Sigmoid colon (tissue), 4 donors: ENCODE data around the gene FUNDC2.
A peak's percentile ranks its signal among the peaks of the same experiment; 100 is the strongest.

ENCODE experiments used
- EP300 ChIP-seq, 4 donors: sonication (generic); formaldehyde crosslinking; IDR thresholded peaks; one replicate each; pipeline ENCODE4 v1.6.1; 2017; ENCODE audit warnings: antibody characterized with exemption in 4 of 4
- POLR2A ChIP-seq, 2 donors: fragments of 450-650 bp; IDR thresholded peaks; one replicate each; pipeline ENCODE4 v1.6.1; 2016; ENCODE audit warnings: antibody characterized with exemption in 2 of 2, mild to moderate bottlenecking in 2 of 2, moderate library complexity in 2 of 2
- POLR2AphosphoS5 ChIP-seq, 4 donors: sonication (generic); formaldehyde crosslinking; IDR thresholded peaks; one replicate each; pipeline ENCODE4 v1.6.1; 2017; ENCODE audit warnings: antibody characterized with exemption in 4 of 4
- TF ChIP-seq, protein P1 (sequence below), 4 experiments: fragments of 450-650 bp in 3 of 4; fragments of 200-600 bp in 1 of 4; IDR thresholded peaks; one replicate each; pipeline ENCODE4 v1.5.1; 2016 to 2019; ENCODE audit warnings: antibody characterized with exemption in 4 of 4, mild to moderate bottlenecking in 3 of 4, moderate library complexity in 2 of 4

DNA sequence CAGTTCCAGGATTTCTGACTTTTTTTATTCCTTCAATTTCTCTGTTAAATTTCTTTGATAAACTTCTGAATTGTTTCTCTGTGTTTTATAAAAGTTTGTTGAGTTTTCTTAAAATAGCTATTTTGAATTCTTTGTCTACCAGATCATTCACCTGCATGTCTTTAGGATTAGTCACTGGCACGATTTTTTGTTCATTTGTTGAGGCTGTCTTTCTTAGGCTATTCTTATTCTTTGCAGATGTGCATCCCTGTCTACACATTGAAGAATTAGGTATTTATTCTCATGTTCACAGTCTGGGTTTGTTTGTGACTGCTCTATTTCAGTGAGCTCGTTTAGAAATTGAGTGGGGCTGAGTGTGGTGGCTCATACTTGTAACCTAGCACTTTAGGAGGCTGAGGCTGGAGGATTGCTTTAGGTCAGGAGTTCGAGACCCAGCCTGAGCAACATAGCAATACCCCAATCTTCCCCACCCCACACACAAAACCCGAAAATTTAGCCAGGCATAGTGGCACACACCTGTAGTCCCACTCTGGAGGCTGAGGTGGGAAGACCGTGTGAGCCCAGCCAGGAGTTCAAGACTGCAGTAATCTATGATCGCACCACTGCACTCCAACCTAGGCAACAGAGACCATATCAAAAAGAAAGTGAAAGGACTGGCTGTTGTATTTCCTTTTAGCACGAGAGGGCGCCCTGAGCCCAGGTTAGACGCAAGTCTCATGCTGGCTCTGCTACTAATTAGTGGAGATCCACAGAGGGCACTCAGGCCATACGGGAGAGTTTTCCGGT lies 46.1 kb upstream of the FUNDC2 start:
- TF ChIP-seq POLR2A (IDR thresholded peaks at IDR 0.05) (no peak), POLR2AphosphoS5 (IDR thresholded peaks at IDR 0.05) (no peak), EP300 (IDR thresholded peaks at IDR 0.05) (no peak)
- TF ChIP-seq, protein P1, sequence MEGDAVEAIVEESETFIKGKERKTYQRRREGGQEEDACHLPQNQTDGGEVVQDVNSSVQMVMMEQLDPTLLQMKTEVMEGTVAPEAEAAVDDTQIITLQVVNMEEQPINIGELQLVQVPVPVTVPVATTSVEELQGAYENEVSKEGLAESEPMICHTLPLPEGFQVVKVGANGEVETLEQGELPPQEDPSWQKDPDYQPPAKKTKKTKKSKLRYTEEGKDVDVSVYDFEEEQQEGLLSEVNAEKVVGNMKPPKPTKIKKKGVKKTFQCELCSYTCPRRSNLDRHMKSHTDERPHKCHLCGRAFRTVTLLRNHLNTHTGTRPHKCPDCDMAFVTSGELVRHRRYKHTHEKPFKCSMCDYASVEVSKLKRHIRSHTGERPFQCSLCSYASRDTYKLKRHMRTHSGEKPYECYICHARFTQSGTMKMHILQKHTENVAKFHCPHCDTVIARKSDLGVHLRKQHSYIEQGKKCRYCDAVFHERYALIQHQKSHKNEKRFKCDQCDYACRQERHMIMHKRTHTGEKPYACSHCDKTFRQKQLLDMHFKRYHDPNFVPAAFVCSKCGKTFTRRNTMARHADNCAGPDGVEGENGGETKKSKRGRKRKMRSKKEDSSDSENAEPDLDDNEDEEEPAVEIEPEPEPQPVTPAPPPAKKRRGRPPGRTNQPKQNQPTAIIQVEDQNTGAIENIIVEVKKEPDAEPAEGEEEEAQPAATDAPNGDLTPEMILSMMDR (IDR thresholded peaks at IDR 0.05): peak; percentile 34 to 65 (median 52)
